GM12864 (cell line): ENCODE data around the gene MBP.

Experiments
- DNase-seq: peaks from one replicate; pipeline ENCODE4 v3.0.0-alpha.2; 2011; ENCODE audit warnings: low read depth
- H3K4me3 ChIP-seq: 2 replicates; pipeline ENCODE4 v1.5.1; 2011; ENCODE audit warnings: mild to moderate bottlenecking, low read depth, low read length, control low read depth
- CTCF ChIP-seq: IDR thresholded peaks from 2 replicates; pipeline ENCODE4 v1.5.1; 2011; ENCODE audit warnings: low read depth, mild to moderate bottlenecking, moderate library complexity, low read length, control low read depth, inconsistent platforms; ENCODE audit errors: missing control alignments

The MBP gene

DNA sequence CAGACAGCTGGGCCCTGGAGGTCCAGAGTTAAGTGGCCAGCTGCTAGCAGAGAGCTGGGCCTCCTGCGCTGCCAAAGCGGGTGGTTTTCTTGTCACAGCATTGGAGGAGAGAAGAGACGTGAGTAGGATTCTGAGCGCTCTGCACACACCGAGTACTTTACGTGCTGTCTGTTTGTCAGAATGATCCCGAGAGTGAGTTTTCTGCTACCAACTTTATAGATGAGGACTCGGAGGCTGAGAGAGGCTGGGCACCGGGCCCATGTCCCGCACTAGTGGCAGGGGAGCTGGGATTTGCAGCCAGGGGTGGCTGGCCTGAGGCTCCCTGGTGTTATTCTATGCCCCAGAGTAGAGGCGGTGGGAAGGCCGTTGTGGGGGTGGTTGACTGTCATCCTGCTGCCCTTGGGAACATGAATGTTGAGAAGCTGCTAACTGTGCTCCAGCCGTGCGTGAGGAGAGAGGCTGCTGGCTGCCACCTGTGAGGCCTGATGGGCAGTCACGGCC lies 36.3 kb upstream of the MBP start:
- no peak overlapping the region for H3K4me3 ChIP-seq
- no peak for TF ChIP-seq CTCF
- no peak for DNase-seq

- DNase-seq, result no peak
- TF ChIP-seq CTCF, result no peak
- no peak overlapping the region for H3K4me3 ChIP-seq
Observed at GRCh38 chr18:77167251-77167650, 34.7 kb upstream of the MBP start.

DNA sequence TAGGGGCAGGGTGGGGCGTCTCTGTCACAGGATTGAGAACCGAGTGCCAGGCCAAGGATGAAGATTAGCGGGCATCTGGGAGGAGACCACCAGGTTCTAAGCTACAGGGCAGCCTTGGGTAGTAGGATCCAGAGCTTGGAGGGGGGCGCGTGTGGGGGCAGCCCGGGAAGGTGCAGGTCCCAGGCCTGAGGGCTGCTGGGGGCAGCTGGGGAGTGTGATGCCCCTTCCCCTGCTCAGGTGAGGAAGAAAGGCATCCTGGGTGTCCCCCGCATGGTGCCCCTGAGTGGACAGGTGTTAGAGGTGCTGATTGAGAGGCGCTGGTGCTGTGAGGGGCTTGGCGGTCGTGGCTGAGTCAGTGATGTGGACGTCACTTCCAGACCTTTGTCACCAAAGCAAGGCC lies 33.9 kb upstream of the MBP start:
- DNase-seq, result no peak
- TF ChIP-seq CTCF, result no peak
- H3K4me3 ChIP-seq, result no peak overlapping the region

GRCh38 chr18:77165503-77166188 lies 33.1 kb upstream of the MBP start:
- H3K4me3 ChIP-seq, result no peak overlapping the region
- DNase-seq, result no peak
- no peak for TF ChIP-seq CTCF

GRCh38 chr18:77164763-77165485 lies 32.3 kb upstream of the MBP start:
- TF ChIP-seq CTCF, result no peak
- no peak overlapping the region for H3K4me3 ChIP-seq
- no peak for DNase-seq

GRCh38 chr18:77164026-77164425 lies 31.4 kb upstream of the MBP start:
- no peak overlapping the region for H3K4me3 ChIP-seq
- DNase-seq, result no peak
- TF ChIP-seq CTCF, result no peak

DNA sequence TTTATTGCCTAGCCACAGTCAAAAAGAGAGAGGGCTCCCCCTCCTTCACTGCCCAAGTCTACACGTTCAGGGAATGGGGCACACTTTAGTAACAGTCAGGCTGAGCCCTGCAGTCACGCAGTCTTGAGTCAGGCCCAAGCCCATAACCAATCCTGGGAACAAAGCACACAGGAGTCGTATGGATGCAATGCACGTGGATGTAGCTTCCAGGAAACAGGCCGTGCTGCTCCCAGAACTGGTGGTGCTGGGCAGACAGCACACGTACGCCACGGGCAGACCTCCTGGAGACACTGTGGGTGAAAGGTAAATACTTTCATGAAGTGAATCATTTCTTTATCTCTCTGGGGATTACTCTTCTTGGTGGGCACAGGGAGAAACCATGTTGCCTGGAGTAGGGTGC lies 30.0 kb upstream of the MBP start:
- TF ChIP-seq CTCF, result no peak
- no peak overlapping the region for H3K4me3 ChIP-seq
- DNase-seq, result no peak
